Activated B cell treated with CpG ODN at 0.5 μM for 24 hours (primary cell): ENCODE data around the gene TTC34. TPM values are rescaled to one million over a fixed set of nuclear protein-coding genes. Genes with fewer than 3 reads are reported as not detected.

Experiments used
- ATAC-seq: fragments of 200-7000 bp; cut with Tn5 transposase; one replicate; pipeline ENCODE4 v1.10.0; 2021; ENCODE audit warnings: low read depth, mild to moderate bottlenecking, moderate library complexity
- CTCF ChIA-PET: fragments of 350-600 bp; sonication (Branson Sonifier 250); formaldehyde crosslinking; loops from one replicate; lab custom pipeline; 2021; ENCODE audit warnings: antibody characterized with exemption; lab: Charles Lee
- POLR2A ChIA-PET: fragments of 350-600 bp; sonication (Branson Sonifier 250); formaldehyde crosslinking; loops from one replicate; lab custom pipeline; 2021; ENCODE audit warnings: antibody characterized with exemption; lab: Charles Lee
- DNase-seq: peaks from one replicate; pipeline ENCODE4 v3.0.0; 2022
- H3K27ac Mint-ChIP-seq: one replicate; pipeline ENCODE4 v1.8.0; 2020; ENCODE audit warnings: mixed read lengths
- H3K27me3 Mint-ChIP-seq: one replicate; pipeline ENCODE4 v1.8.0; 2021; ENCODE audit warnings: mixed read lengths
- H3K36me3 Mint-ChIP-seq: one replicate; pipeline ENCODE4 v1.8.0; 2021; ENCODE audit warnings: low read depth, mixed read lengths
- H3K4me1 Mint-ChIP-seq: one replicate; pipeline ENCODE4 v1.8.0; 2021; ENCODE audit warnings: mixed read lengths
- H3K4me3 Mint-ChIP-seq: one replicate; pipeline ENCODE4 v1.8.0; 2020; ENCODE audit warnings: mild to moderate bottlenecking, mixed read lengths
- H3K9me3 Mint-ChIP-seq: one replicate; pipeline ENCODE4 v1.8.0; 2020; ENCODE audit warnings: mixed read lengths
- intact Hi-C: fragments of 100-400 bp; cut with micrococcal nuclease; formaldehyde crosslinking; loops from one replicate; pipeline ENCODE4 v1.15.1; 2024
- total RNA-seq: library from RNA; stranded (reverse); gene quantifications from 2 replicates; pipeline ENCODE4 v1.2.3, GENCODE V29; 2022
- TF ChIP-seq, protein P1 (sequence below): fragments of 200-600 bp; IDR thresholded peaks from one replicate; pipeline ENCODE4 v1.8.0; 2022; ENCODE audit warnings: antibody characterized with exemption, mild to moderate bottlenecking

TTC34 gene
- total RNA-seq, 1 donor from 2014 or later, result 4.5 TPM

GRCh38 chr1:2789986-2790581 is 11.4 kb downstream of the TTC34 start:
- ATAC-seq (no peak), DNase-seq (no peak)
- Mint-ChIP-seq H3K36me3 (peaks cover 3% of the 10 kb centered on the region), H3K4me1 (peaks cover 2% of the 10 kb centered on the region), H3K4me3 (no peak overlapping the region), H3K9me3 (peaks cover 5% of the 10 kb centered on the region), H3K27ac (no peak overlapping the region), H3K27me3 (peaks cover 22% of the 10 kb centered on the region)
- ChIA-PET CTCF (no interaction called here), POLR2A (no interaction called here)
- TF ChIP-seq, protein P1, sequence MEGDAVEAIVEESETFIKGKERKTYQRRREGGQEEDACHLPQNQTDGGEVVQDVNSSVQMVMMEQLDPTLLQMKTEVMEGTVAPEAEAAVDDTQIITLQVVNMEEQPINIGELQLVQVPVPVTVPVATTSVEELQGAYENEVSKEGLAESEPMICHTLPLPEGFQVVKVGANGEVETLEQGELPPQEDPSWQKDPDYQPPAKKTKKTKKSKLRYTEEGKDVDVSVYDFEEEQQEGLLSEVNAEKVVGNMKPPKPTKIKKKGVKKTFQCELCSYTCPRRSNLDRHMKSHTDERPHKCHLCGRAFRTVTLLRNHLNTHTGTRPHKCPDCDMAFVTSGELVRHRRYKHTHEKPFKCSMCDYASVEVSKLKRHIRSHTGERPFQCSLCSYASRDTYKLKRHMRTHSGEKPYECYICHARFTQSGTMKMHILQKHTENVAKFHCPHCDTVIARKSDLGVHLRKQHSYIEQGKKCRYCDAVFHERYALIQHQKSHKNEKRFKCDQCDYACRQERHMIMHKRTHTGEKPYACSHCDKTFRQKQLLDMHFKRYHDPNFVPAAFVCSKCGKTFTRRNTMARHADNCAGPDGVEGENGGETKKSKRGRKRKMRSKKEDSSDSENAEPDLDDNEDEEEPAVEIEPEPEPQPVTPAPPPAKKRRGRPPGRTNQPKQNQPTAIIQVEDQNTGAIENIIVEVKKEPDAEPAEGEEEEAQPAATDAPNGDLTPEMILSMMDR, result no peak
- intact Hi-C loops, result no loop called here

GRCh38 chr1:2789164-2789985 is 12.1 kb downstream of the TTC34 start:
- peaks cover 3% of the 10 kb centered on the region for H3K9me3 Mint-ChIP-seq
- ChIA-PET POLR2A (no interaction called here), CTCF (interaction anchor here (1.3 to 1.7 kb wide), 2 partner anchors 374 to 594 kb away, joined by 3 to 4 read pairs; partner anchors contain the start of gene FAAP20)
- no peak for DNase-seq
- H3K27me3 Mint-ChIP-seq, result peaks cover 22% of the 10 kb centered on the region
- H3K4me3 Mint-ChIP-seq, result no peak overlapping the region
- H3K27ac Mint-ChIP-seq, result no peak overlapping the region
- no peak for ATAC-seq
- intact Hi-C loops, result no loop called here
- TF ChIP-seq, protein P1, result no peak
- H3K36me3 Mint-ChIP-seq, result peaks cover 3% of the 10 kb centered on the region
- peaks cover 2% of the 10 kb centered on the region for H3K4me1 Mint-ChIP-seq

- Mint-ChIP-seq H3K9me3 (peaks cover 3% of the 10 kb centered on the region), H3K27ac (no peak overlapping the region), H3K4me3 (no peak overlapping the region), H3K4me1 (peaks cover 2% of the 10 kb centered on the region), H3K27me3 (peaks cover 22% of the 10 kb centered on the region), H3K36me3 (peaks cover 3% of the 10 kb centered on the region)
- DNase-seq, result no peak
- TF ChIP-seq, protein P1, result no peak
- ATAC-seq, result no peak
- POLR2A ChIA-PET, result no interaction called here
- CTCF ChIA-PET, result interaction anchor here (1.3 to 1.7 kb wide), 2 partner anchors 373 to 594 kb away, joined by 3 to 4 read pairs; partner anchors contain the start of gene FAAP20
- intact Hi-C loops, result no loop called here
Observed at GRCh38 chr1:2788506-2789163, 12.9 kb downstream of the TTC34 start.

DNA sequence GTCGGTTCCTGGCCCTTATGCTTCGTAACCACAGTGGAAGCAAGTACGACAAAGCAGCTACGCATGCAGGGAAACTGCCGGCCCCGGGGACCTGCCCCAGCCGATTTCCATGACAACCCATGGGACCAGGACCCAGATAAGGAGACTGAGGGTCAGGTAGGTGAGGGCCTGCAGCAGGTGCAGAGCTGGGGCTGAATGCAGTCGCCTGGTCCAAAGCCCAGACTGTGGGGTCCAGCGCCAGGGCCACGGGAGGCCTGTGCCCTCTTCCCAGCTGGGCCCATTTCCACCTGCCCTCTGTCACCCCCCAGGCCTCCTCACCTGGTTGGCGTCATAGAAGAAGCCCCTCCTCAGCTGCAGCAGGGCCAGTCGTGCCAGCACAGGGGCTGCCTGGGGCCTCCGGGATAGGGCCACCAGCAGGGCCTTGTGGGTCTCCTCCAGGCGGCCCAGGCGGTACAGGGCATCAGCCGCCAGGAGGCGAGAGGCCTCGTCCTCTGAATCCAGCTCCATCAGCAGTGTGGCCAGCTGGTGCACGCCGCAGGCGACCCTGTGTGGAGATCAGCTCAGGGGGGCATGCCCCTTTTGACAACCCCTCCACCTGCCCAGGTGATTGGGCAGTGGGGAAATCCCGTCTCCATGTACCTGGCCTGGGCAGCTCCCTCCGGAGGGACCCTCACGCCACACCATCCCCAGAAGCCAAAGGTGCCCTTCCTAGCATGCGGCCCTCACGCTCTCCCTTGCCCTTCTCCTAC is 14.2 kb downstream of the TTC34 start:
- Mint-ChIP-seq H3K9me3 (peaks cover 7% of the 10 kb centered on the region), H3K27ac (no peak overlapping the region), H3K4me3 (no peak overlapping the region), H3K27me3 (peaks cover 19% of the 10 kb centered on the region), H3K4me1 (peaks cover 2% of the 10 kb centered on the region), H3K36me3 (peaks cover 3% of the 10 kb centered on the region)
- no peak for ATAC-seq
- CTCF ChIA-PET, result interaction anchor here (0.6 to 3.4 kb wide), 8 partner anchors 231 to 592 kb away, joined by 3 to 19 read pairs (median 4); partner anchors contain the start of genes FAAP20 and TNFRSF14
- TF ChIP-seq, protein P1, result no peak
- intact Hi-C loops, result no loop called here
- DNase-seq, result no peak
- POLR2A ChIA-PET, result interaction anchor here (0.8 kb wide), 1 partner anchor 398 kb away, joined by 5 read pairs; no protein-coding TSS in a partner anchor
